WERI-Rb-1 (cell line): ENCODE measurements around the gene BATF3.
"Not testable (repeated sequence)": the region's sequence is repeated elsewhere in the genome, so short reads cannot be mapped to it uniquely, and the experiment has no call there.

Source experiments
- DNase-seq: peaks from one replicate; pipeline ENCODE4 v3.0.0-alpha.2; 2020
- H3K27ac ChIP-seq: fragments of 250-450 bp; sonication (Bioruptor Pico); 2 replicates; pipeline ENCODE4 v1.5.1; 2020; ENCODE audit warnings: mild to moderate bottlenecking, moderate library complexity
- H3K27me3 ChIP-seq: fragments of 250-450 bp; sonication (Bioruptor Pico); 2 replicates; pipeline ENCODE4 v1.5.1; 2021; ENCODE audit warnings: mild to moderate bottlenecking, low read depth, moderate library complexity; ENCODE audit not compliant: insufficient read depth, severe bottlenecking
- H3K36me3 ChIP-seq: fragments of 250-450 bp; sonication (Bioruptor Pico); 2 replicates; pipeline ENCODE4 v1.5.1; 2020; ENCODE audit warnings: mild to moderate bottlenecking, moderate library complexity
- H3K4me3 ChIP-seq: 2 replicates; pipeline ENCODE4 v1.5.1; 2011; ENCODE audit warnings: low read depth, mild to moderate bottlenecking, control low read depth, low read length
- H3K9me3 ChIP-seq: fragments of 250-450 bp; sonication (Bioruptor Pico); 2 replicates; pipeline ENCODE4 v1.5.1; 2021; ENCODE audit warnings: mild to moderate bottlenecking, moderate library complexity; ENCODE audit not compliant: severe bottlenecking
- CTCF ChIP-seq: IDR thresholded peaks from 2 replicates; pipeline ENCODE4 v1.5.1; 2011; ENCODE audit warnings: low read depth, mild to moderate bottlenecking, control low read depth, inconsistent platforms, low read length

Gene BATF3

GRCh38 chr1:212733109-212733508 lies 33.5 kb upstream of the BATF3 start:
- no peak for TF ChIP-seq CTCF
- Histone ChIP-seq H3K4me3 (no peak overlapping the region), H3K9me3 (no peaks in the 10 kb centered on the region), H3K27me3 (no peaks in the 10 kb centered on the region), H3K27ac (no peak overlapping the region), H3K36me3 (no peaks in the 10 kb centered on the region; the same call in 1 of the 2 replicates)
- DNase-seq, result no peak

GRCh38 chr1:212731630-212732029 lies 32.0 kb upstream of the BATF3 start:
- DNase-seq, result no peak
- H3K27me3 ChIP-seq, result no peaks in the 10 kb centered on the region

GRCh38 chr1:212728606-212729005 lies 29.0 kb upstream of the BATF3 start:
- no peak overlapping the region for H3K27ac ChIP-seq
- no peak for DNase-seq
- H3K9me3 ChIP-seq, result peaks cover 2% of the 10 kb centered on the region

More at GRCh38 chr1:212731630-212732029, 32.0 kb upstream of the BATF3 start:
- Histone ChIP-seq H3K27ac (no peak overlapping the region), H3K9me3 (no peaks in the 10 kb centered on the region), H3K4me3 (no peak overlapping the region), H3K36me3 (no peaks in the 10 kb centered on the region; the same call in 1 of the 2 replicates)
- TF ChIP-seq CTCF, result no peak

GRCh38 chr1:212727386-212728181 lies 27.9 kb upstream of the BATF3 start:
- Histone ChIP-seq H3K9me3 (peaks cover 5% of the 10 kb centered on the region), H3K27me3 (no peaks in the 10 kb centered on the region), H3K4me3 (no peak overlapping the region), H3K36me3 (no peaks in the 10 kb centered on the region; the same call in 1 of the 2 replicates), H3K27ac (no peak overlapping the region)
- no peak for DNase-seq
- TF ChIP-seq CTCF, result no peak

More at GRCh38 chr1:212728606-212729005, 29.0 kb upstream of the BATF3 start:
- Histone ChIP-seq H3K27me3 (no peaks in the 10 kb centered on the region), H3K36me3 (no peaks in the 10 kb centered on the region; the same call in 1 of the 2 replicates), H3K4me3 (no peak overlapping the region)
- TF ChIP-seq CTCF, result no peak

- H3K9me3 ChIP-seq, DNase-seq, H3K4me3 ChIP-seq, H3K27ac ChIP-seq, H3K27me3 ChIP-seq, H3K36me3 ChIP-seq: not testable (repeated sequence)
Measured at GRCh38 chr1:212724679-212725078, 25.0 kb upstream of the BATF3 start.

- Histone ChIP-seq H3K9me3 (peaks cover 5% of the 10 kb centered on the region), H3K27ac (no peak overlapping the region), H3K27me3 (no peaks in the 10 kb centered on the region), H3K36me3 (no peaks in the 10 kb centered on the region), H3K4me3 (no peak overlapping the region)
- DNase-seq, result no peak
- TF ChIP-seq CTCF, result no peak
Measured at GRCh38 chr1:212722270-212722957, 22.8 kb upstream of the BATF3 start.
